OCI-LY1 (cell line): ENCODE results near the gene YJU2.

Source experiments
- EZH2 ChIP-seq: fragments of 200-600 bp; sonication (generic), shearing (Covaris generic); IDR thresholded peaks from 2 replicates; pipeline ENCODE4 v1.8.0; 2017; ENCODE audit warnings: borderline replicate concordance, mixed run types, mild to moderate bottlenecking, antibody characterized with exemption, low read length, moderate library complexity, mixed read lengths
- TF ChIP-seq, protein P1 (sequence below): fragments of 200-600 bp; sonication (generic), shearing (Covaris generic); IDR thresholded peaks from 2 replicates; pipeline ENCODE4 v1.5.1; 2017; ENCODE audit warnings: mild to moderate bottlenecking, antibody characterized with exemption, low read length, moderate library complexity, mixed read lengths

- TF ChIP-seq, protein P1, sequence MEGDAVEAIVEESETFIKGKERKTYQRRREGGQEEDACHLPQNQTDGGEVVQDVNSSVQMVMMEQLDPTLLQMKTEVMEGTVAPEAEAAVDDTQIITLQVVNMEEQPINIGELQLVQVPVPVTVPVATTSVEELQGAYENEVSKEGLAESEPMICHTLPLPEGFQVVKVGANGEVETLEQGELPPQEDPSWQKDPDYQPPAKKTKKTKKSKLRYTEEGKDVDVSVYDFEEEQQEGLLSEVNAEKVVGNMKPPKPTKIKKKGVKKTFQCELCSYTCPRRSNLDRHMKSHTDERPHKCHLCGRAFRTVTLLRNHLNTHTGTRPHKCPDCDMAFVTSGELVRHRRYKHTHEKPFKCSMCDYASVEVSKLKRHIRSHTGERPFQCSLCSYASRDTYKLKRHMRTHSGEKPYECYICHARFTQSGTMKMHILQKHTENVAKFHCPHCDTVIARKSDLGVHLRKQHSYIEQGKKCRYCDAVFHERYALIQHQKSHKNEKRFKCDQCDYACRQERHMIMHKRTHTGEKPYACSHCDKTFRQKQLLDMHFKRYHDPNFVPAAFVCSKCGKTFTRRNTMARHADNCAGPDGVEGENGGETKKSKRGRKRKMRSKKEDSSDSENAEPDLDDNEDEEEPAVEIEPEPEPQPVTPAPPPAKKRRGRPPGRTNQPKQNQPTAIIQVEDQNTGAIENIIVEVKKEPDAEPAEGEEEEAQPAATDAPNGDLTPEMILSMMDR, result no peak
- TF ChIP-seq EZH2, result no peak
These were observed 63.6 kb downstream of the YJU2 start for GRCh38 chr19:4310247-4311121.
